KMS-11 (cell line): ENCODE data around the gene REXO4.

Source experiments
- H2AFZ ChIP-seq: fragments of 200-600 bp; sonication (generic); 2 replicates; pipeline ENCODE4 v1.6.1; 2016; ENCODE audit warnings: antibody characterized with exemption, mixed run types, low read depth
- H3K27ac ChIP-seq: fragments of 200-600 bp; sonication (generic); 2 replicates; pipeline ENCODE4 v1.6.1; 2016; ENCODE audit warnings: mild to moderate bottlenecking, mixed run types
- H3K27me3 ChIP-seq: fragments of 200-600 bp; sonication (generic); 2 replicates; pipeline ENCODE4 v1.6.1; 2017; ENCODE audit warnings: mild to moderate bottlenecking, low read depth, mixed run types, moderate library complexity; ENCODE audit not compliant: insufficient read depth
- H3K36me3 ChIP-seq: fragments of 200-600 bp; sonication (generic); 2 replicates; pipeline ENCODE4 v1.6.1; 2017; ENCODE audit warnings: mild to moderate bottlenecking, mixed run types; ENCODE audit not compliant: insufficient read depth
- H3K4me1 ChIP-seq: fragments of 200-600 bp; sonication (generic); 2 replicates; pipeline ENCODE4 v1.6.1; 2016; ENCODE audit warnings: mild to moderate bottlenecking, low read depth, mixed run types; ENCODE audit not compliant: poor library complexity, severe bottlenecking
- H3K4me2 ChIP-seq: fragments of 200-600 bp; sonication (generic); 2 replicates; pipeline ENCODE4 v1.7.0; 2016; ENCODE audit warnings: mild to moderate bottlenecking, mixed run types
- H3K4me3 ChIP-seq: fragments of 200-600 bp; sonication (generic); IDR thresholded peaks from 2 replicates; pipeline ENCODE4 v1.6.1; 2017; ENCODE audit warnings: low read depth, low read length, mixed read lengths; ENCODE audit not compliant: insufficient read depth
- H3K79me2 ChIP-seq: fragments of 200-600 bp; sonication (generic); 2 replicates; pipeline ENCODE4 v1.6.1; 2016; ENCODE audit warnings: low read depth, mixed run types; ENCODE audit not compliant: insufficient read depth
- H3K9ac ChIP-seq: fragments of 200-600 bp; sonication (generic); 2 replicates; pipeline ENCODE4 v1.6.1; 2016; ENCODE audit warnings: mild to moderate bottlenecking, mixed run types
- H4K20me1 ChIP-seq: fragments of 200-600 bp; sonication (generic); 2 replicates; pipeline ENCODE4 v1.6.1; 2016; ENCODE audit warnings: mild to moderate bottlenecking, mixed run types; ENCODE audit not compliant: insufficient read depth
- TF ChIP-seq, protein P1 (sequence below): fragments of 200-600 bp; sonication (generic); conservative IDR thresholded peaks from 2 replicates; pipeline ENCODE4 v1.6.1; 2017; ENCODE audit warnings: low read depth, mild to moderate bottlenecking, antibody characterized with exemption, low read length, moderate library complexity, mixed read lengths

The REXO4 gene

GRCh38 chr9:133386338-133386737 is 31.5 kb downstream of the REXO4 start:
- no peaks in the 10 kb centered on the region for H3K36me3 ChIP-seq
- peaks cover 32% of the 10 kb centered on the region for H3K27me3 ChIP-seq
- H4K20me1 ChIP-seq, result no peaks in the 10 kb centered on the region
- no peak overlapping the region for H3K4me3 ChIP-seq
- H3K4me2 ChIP-seq, result no peak overlapping the region
- H3K4me1 ChIP-seq, result no peaks in the 10 kb centered on the region
- H3K9ac ChIP-seq, result no peak overlapping the region
- TF ChIP-seq, protein P1, sequence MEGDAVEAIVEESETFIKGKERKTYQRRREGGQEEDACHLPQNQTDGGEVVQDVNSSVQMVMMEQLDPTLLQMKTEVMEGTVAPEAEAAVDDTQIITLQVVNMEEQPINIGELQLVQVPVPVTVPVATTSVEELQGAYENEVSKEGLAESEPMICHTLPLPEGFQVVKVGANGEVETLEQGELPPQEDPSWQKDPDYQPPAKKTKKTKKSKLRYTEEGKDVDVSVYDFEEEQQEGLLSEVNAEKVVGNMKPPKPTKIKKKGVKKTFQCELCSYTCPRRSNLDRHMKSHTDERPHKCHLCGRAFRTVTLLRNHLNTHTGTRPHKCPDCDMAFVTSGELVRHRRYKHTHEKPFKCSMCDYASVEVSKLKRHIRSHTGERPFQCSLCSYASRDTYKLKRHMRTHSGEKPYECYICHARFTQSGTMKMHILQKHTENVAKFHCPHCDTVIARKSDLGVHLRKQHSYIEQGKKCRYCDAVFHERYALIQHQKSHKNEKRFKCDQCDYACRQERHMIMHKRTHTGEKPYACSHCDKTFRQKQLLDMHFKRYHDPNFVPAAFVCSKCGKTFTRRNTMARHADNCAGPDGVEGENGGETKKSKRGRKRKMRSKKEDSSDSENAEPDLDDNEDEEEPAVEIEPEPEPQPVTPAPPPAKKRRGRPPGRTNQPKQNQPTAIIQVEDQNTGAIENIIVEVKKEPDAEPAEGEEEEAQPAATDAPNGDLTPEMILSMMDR, result no peak
- no peak overlapping the region for H3K27ac ChIP-seq
- no peak overlapping the region for H2AFZ ChIP-seq
- H3K79me2 ChIP-seq, result no peaks in the 10 kb centered on the region

- H3K4me1 ChIP-seq, result no peaks in the 10 kb centered on the region
These were observed 32.4 kb downstream of the REXO4 start for GRCh38 chr9:133385452-133385851.

DNA sequence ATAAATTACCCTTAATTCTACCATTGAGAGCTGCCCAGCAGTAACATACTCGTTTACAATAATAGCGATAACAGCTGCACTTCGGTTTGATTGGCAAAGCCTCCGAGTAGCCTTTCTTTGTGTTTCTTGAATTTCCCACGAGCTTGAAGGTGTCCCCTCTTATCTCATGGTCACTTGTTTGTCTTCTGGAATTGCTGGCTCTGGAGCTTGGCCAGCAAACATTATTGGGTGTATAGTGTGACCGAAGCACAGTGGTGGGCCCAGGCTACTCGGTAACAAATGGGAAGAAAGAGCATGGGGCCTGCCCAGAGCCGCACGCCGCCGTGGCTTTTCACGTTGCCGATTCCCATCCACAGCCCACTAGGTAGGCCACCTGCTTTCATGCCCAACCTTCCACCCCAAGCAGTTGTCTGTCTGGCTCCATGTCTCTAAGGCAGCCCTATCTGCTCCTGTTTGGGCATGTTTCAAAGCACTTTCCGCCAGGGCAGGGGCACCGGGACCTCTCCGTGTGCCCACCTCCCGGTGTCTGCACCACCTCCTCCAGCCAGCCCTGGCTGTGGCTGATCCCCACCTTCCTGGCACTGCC is 33.0 kb downstream of the REXO4 start:
- Histone ChIP-seq H3K4me3 (no peak overlapping the region), H3K27ac (no peak overlapping the region), H3K4me1 (no peaks in the 10 kb centered on the region), H3K27me3 (peaks cover 26% of the 10 kb centered on the region), H3K36me3 (no peaks in the 10 kb centered on the region), H2AFZ (no peak overlapping the region), H4K20me1 (no peaks in the 10 kb centered on the region), H3K4me2 (no peak overlapping the region), H3K79me2 (no peaks in the 10 kb centered on the region), H3K9ac (no peak overlapping the region)
- TF ChIP-seq, protein P1, result no peak

More at GRCh38 chr9:133385452-133385851, 32.4 kb downstream of the REXO4 start:
- Histone ChIP-seq H3K27ac (no peak overlapping the region), H3K27me3 (peaks cover 32% of the 10 kb centered on the region), H3K4me3 (no peak overlapping the region), H3K9ac (no peak overlapping the region), H2AFZ (no peak overlapping the region), H4K20me1 (no peaks in the 10 kb centered on the region), H3K36me3 (no peaks in the 10 kb centered on the region), H3K79me2 (no peaks in the 10 kb centered on the region), H3K4me2 (no peak overlapping the region)
- TF ChIP-seq, protein P1, result no peak

DNA sequence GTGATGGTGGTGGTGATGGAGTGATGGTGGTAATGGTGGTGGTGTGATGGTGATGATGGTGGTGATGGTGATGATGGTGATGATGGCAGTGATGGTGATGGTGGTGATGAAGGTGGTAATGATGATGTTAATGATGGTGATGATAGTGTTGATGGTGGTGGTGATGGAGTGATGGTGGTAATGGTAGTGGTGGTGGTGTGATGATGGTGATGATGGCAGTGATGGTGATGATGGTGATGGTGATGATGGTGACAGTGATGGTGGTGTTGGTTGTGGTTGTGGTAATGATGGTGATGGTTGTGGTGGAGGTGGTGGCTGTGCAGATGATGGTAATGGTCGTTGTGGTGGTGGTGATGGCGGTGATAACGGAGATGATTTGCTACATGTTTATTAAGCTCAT is 34.4 kb downstream of the REXO4 start:
- no peaks in the 10 kb centered on the region for H3K4me1 ChIP-seq
- no peak overlapping the region for H3K9ac ChIP-seq
- peaks cover 12% of the 10 kb centered on the region; the same call in 1 of the 2 replicates for H3K27me3 ChIP-seq
- no peak overlapping the region for H3K27ac ChIP-seq
- no peaks in the 10 kb centered on the region for H3K79me2 ChIP-seq
- TF ChIP-seq, protein P1, result no peak
- H3K36me3 ChIP-seq, result no peaks in the 10 kb centered on the region
- H3K4me2 ChIP-seq, result no peak overlapping the region
- no peak overlapping the region for H3K4me3 ChIP-seq
- H4K20me1 ChIP-seq, result no peaks in the 10 kb centered on the region
- no peak overlapping the region for H2AFZ ChIP-seq
